DMS53 treated with DMSO at 0.1 percent for 48 hours (cell line): ENCODE data around the gene STKLD1.
"Not testable (repeated sequence)": the region's sequence is repeated elsewhere in the genome, so short reads cannot be mapped to it uniquely, and the experiment has no call there.

Experiments used
- DNase-seq: peaks from one replicate; lab custom pipeline; 2025; ENCODE audit not compliant: unreplicated experiment; lab: John Stamatoyannopoulos, UW

STKLD1 gene

GRCh38 chr9:133375724-133376654 is at the start of gene STKLD1, which contains the start of gene SURF4:
STKLD1 (plus strand) TSS chr9:133376366; CDS start chr9:133376474, 108 bp downstream.
SURF4 (minus strand) TSS chr9:133376060; CDS start chr9:133375969, 91 bp downstream.
- peak; percentile 89 for DNase-seq

GRCh38 chr9:133327021-133327420 is 49.1 kb upstream of the STKLD1 start:
- not testable (repeated sequence) for DNase-seq

DNA sequence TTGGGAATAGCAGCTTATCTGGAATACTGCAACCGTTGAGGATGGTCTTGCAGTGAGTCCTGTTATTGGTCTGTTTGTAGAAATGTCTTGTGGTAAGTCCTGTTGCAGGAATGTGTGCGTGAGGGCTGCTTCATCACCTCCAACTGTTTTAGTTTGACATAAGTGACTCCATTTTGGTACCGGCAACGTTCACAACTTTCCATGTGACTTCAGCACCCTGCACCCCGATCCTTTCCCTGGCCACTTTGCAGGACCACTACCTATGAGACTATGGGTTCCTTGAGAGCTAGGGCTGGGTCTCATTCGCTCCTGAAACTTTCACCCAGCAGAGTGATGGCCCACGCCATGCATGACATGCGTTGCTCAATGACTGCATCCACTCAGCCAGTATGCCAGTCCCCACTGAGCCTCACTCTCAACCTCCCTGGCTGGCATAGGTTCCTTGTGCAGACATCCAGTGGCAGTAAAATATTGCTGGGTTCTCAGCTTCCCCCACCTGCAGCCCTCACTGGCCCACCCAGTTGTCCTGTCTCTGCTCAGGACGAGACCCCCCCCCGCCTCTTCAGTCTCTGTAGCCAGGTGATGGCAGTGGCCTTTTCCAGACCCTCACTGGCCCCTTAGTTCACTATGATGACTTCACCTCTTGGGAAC is 48.2 kb upstream of the STKLD1 start:
- no peak for DNase-seq

GRCh38 chr9:133329306-133330156 is 46.6 kb upstream of the STKLD1 start:
- DNase-seq, result peak; percentile 32

DNA sequence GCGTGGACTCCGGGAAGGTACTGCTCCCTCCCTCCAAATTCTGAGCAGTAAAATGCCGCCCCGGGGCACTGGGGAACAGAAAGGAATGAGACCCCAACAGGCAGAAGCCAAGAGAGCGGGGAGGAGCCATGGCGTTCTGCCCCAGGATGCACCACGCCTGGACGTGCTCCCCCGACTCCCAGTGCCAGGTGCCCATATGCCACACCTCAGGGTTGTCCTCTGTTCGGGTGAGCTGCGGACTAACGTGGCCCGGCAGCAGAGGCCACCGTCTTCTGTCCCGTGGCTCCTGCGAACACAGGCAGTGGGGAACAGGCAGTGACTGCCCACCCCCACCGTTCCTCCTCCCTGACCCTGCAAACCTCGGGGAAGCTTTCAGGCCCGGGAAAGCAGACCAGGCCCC is 44.9 kb upstream of the STKLD1 start:
- DNase-seq, result no peak

DNA sequence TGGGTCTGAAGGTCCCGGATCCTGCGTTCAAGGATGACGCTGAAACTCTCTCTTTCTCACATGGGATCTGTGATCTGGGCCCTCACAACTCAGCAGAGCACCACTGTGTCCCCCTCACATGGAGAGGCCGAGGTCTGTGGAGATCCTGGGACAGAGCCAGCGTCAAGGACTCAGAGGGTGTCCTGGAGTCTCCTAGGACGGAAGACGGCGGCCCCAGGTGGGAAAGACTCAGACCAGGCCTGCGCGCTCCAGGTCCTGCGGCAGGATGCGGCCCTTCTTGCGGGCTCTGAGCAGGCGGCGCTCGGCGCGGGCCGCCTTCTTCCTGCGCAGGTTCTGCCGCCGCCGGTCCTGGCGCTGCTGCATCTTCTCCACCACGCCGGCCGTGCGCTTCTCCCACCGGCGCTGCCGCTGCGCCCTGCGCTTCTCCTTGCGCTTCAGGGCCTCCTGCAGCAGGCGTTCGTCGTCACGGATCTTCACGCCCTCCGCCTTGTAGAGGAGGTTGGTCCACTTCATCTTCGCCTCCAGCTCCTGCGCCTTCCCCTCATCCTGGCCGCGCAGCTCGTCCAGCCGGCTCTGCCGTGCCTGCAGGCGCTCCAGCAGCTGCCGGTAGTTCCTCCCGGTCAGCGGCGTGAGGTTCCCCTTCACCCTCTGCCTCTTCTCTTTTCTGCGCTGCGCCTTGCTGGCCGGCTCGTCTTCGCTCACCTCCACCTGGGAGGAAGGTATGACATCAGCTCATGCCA is 44.4 kb upstream of the STKLD1 start:
- no peak for DNase-seq

DNA sequence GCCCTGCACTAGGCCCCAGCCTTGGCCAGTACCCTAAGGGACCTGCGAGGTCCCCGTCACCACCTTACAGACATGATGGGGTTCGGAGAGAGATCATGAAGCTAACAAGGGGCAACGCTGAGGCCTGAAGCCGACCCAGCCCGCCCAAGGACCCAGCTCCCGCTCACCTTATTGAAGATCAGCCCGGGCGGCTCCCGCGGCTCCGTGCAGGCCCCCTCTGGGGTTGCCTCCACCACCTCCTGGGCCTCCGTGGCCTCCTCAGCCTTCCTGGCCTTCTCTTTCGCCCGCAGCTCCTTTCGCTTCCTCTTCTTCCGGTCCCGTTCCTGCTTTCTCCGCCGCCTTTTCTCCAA is 43.8 kb upstream of the STKLD1 start:
- no peak for DNase-seq

DNA sequence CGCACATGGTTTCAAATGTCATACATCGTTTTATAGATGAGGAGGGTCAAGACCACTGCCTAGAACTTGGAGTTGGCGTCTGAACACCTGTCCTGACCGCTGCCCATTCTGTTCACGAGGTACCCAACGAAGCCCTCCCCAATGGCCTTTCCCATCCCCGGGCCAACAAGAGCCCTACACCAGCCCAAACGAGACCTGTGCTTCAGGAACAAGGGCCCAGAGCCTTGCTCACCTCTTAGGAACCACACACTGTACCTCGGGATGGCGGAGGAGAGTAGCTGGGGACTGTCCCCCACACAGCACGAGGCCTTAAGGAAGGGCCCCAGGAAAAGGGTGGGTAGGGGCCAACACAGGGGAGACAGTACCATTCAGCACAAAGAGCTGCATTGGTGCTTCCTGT is 43.2 kb upstream of the STKLD1 start:
- no peak for DNase-seq

DNA sequence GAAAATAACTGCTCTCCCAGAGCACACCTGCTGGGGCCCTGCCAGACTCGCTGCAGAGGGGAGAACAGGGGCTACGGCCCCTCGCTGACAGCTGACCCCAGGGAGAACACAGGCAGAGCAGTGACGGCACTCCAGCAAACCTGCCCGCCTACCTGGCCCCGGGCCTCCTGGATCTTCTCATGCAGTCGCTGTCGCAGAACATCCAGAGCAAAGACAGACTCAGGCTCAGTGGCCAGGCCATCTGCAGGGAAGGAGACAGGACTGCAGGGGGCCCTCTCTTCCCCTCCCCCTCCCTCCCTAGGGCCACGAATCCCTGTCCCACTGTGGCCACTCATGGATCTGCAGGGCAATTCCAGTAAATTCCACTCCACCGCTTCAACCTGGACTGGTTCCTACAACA is 42.6 kb upstream of the STKLD1 start:
- no peak for DNase-seq

GRCh38 chr9:133334161-133334560 is 42.0 kb upstream of the STKLD1 start:
- no peak for DNase-seq

DNA sequence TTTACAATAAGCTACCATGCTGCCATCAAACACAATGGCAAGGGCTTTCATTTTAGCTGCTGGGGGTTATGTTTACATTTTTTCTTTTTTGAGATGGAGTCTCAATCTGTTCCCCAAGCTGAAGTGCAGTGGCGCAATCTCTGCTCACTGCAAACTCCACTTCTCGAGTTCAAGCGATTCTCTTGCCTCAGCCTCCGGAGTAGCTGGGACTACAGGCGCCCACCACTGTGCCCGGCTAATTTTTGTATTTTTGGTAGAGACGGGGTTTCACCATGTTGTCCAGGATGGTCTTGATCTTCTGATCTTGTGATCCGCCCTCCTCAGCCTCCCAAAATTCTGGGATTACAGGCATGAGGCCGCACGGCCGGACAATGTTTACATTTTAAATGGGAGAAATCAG is 41.3 kb upstream of the STKLD1 start:
- DNase-seq, result not testable (repeated sequence)

DNA sequence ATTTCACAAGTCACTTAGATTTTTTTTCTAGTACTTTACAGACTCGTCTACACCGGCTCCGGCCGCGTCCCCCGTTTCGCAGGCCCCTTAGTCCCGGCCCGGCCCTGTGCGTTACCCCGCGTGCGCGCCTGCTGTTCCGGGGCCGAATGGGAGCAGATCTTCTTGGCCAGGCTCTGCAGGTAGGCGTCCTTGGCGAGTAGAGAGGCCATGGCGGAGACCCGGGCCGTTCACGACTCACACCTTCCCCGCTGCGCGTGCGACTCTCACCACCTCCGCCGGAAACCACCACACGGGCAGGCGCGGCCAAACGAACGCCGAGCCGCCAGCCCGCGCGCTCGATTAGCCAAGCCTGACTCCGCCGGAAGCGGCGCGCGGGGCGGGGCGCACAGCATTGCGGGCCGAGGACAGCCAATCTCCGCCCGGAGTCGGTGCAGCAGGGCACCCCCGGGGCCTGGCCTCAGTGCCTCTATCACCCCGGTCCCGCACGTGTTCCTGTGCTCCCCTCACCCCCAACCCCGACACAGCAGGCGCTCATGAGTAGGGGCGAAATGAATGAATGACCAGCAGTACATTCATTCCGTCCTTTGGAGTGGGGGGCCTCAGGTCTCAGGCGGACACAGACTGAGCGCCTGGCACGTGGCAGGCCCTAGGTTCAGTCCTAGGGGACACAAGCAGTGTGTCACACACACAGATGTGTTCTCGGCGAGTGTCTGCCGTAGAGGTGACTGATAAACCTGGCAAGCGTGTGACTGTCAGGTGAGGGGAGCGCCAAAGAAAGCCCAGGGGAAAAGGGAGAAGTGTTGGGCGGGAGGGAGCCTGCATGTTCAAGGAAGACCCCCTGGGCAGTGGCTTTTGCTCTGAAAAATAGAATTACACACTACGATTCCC is 40.0 kb upstream of the STKLD1 start, which contains the start of gene SURF6:
Gene SURF6 (minus strand): TSS at position 265 of the 888 bp plus-strand sequence. CDS start 56 bp downstream, at position 209.
- peak; percentile 87 for DNase-seq

DNA sequence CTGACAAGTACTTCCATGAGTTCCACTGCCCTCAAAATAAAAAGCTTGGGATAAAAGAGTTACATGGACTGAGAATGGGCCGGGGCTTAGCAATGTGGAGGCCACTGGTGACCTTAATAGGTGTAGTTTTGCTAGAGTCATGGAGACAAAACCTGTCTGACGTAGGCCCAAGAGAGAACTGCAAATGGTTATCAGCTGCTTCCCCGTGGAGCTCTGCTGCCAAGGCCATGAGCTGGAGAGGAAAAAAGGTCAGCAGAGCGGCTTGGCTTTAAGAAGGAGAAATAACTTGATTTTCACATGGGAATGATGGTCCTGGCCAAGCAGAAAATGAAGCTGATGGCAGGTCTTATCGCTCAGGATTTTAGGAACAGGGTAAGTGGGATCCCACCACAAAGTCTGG is 36.5 kb upstream of the STKLD1 start:
- DNase-seq, result no peak

GRCh38 chr9:133340256-133340655 is 35.9 kb upstream of the STKLD1 start:
- no peak for DNase-seq

GRCh38 chr9:133340916-133341315 is 35.2 kb upstream of the STKLD1 start:
- DNase-seq, result no peak

- no peak for DNase-seq
These were observed 34.6 kb upstream of the STKLD1 start for GRCh38 chr9:133341369-133342068.

- DNase-seq, result no peak
These were observed 34.1 kb upstream of the STKLD1 start for GRCh38 chr9:133342069-133342406.

DNA sequence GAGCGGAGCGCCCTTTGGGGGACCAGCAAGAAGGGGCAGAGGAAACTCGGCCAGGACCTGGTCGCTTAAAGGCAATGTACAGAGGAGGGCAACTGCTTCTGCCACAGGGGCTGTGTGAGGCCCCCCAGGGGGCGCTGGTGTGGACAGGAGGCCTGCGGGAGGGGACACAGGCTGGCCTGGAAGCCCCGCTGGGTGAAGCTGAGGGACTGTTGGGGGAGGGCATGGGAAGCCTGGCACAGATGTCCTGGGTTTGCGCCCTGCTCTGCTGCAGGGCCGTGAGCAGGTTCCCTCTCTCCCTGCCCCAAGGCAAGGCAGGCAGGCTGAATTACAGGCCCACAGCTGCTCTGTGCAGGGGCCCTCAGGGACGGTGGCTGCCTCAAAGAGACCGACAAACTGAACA is 33.6 kb upstream of the STKLD1 start:
- no peak for DNase-seq

GRCh38 chr9:133344071-133344470 is 32.1 kb upstream of the STKLD1 start:
- no peak for DNase-seq
